HG02678 (cell line): Measurements from ENCODE around the gene P2RY8.
"Not testable (repeated sequence)": the region's sequence is repeated elsewhere in the genome, so short reads cannot be mapped to it uniquely, and the experiment has no call there.

Experiments used
- ATAC-seq: cut with Tn5 transposase; IDR thresholded peaks from one replicate; pipeline ENCODE4 v1.9.1; 2021; ENCODE audit warnings: mild to moderate bottlenecking, moderate library complexity; ENCODE audit not compliant: unreplicated experiment

P2RY8 gene

GRCh38 chrX:1537031-1537715 lies at the start of gene P2RY8:
Gene P2RY8, minus strand, starts transcription at chrX:1537185. Its CDS starts 70,627 bp downstream, at chrX:1466558.
- peak; percentile 62 for ATAC-seq

- no peak for ATAC-seq
These were observed 47.4 kb upstream of the P2RY8 start for GRCh38 chrX:1584237-1585011.

GRCh38 chrX:1582686-1583437 lies 45.9 kb upstream of the P2RY8 start:
- peak; percentile 68 for ATAC-seq

GRCh38 chrX:1581132-1581531 lies 44.1 kb upstream of the P2RY8 start:
- ATAC-seq, result no peak

GRCh38 chrX:1578511-1579173 lies 41.7 kb upstream of the P2RY8 start:
- no peak for ATAC-seq

- no peak for ATAC-seq
These were observed 40.9 kb upstream of the P2RY8 start for GRCh38 chrX:1577845-1578244.

GRCh38 chrX:1576201-1576992 lies 39.4 kb upstream of the P2RY8 start:
- ATAC-seq, result no peak

- not testable (repeated sequence) for ATAC-seq
These were observed 37.2 kb upstream of the P2RY8 start for GRCh38 chrX:1574181-1574580.

- ATAC-seq, result no peak
These were observed 28.0 kb upstream of the P2RY8 start for GRCh38 chrX:1564750-1565683.

GRCh38 chrX:1564077-1564476 lies 27.1 kb upstream of the P2RY8 start:
- ATAC-seq, result not testable (repeated sequence)

GRCh38 chrX:1561164-1561563 lies 24.2 kb upstream of the P2RY8 start:
- no peak for ATAC-seq

- ATAC-seq, result no peak
These were observed 21.9 kb upstream of the P2RY8 start for GRCh38 chrX:1558761-1559468.

- ATAC-seq, result not testable (repeated sequence)
These were observed 20.5 kb upstream of the P2RY8 start for GRCh38 chrX:1557442-1557841.

GRCh38 chrX:1555370-1555769 lies 18.4 kb upstream of the P2RY8 start:
- no peak for ATAC-seq

- ATAC-seq, result no peak
These were observed 17.7 kb upstream of the P2RY8 start for GRCh38 chrX:1554469-1555210.

GRCh38 chrX:1551959-1552546 lies 15.1 kb upstream of the P2RY8 start:
- no peak for ATAC-seq

- ATAC-seq, result no peak
These were observed 9.8 kb upstream of the P2RY8 start for GRCh38 chrX:1546691-1547251.
